Heart right ventricle (tissue), 16 donors: ENCODE measurements around the gene LOXL3. TPM values are rescaled to one million over a fixed set of nuclear protein-coding genes. Genes with fewer than 3 reads are reported as not detected.

ENCODE experiments used
- ATAC-seq, 8 donors: fragments of 200-7000 bp; cut with Tn5 transposase; one replicate each; pipeline ENCODE4 v1.9.1; 2020; ENCODE audit warnings: mild to moderate bottlenecking in 8 of 8, moderate library complexity in 8 of 8, moderate number of reproducible peaks in 1 of 8
- DNase-seq, 2 donors: peaks; one replicate each; pipeline ENCODE4 v3.0.0-alpha.2; 2020
- H3K27ac ChIP-seq, 10 donors: fragments of 200-600 bp; sonication (generic) in 2 of 10; one replicate each; pipeline versions ENCODE4 v1.5.0 to v1.8.0; 2020 to 2022; ENCODE audit warnings: mild to moderate bottlenecking in 3 of 10
- H3K27me3 ChIP-seq, 7 donors: fragments of 200-600 bp; one replicate each; pipeline ENCODE4 v1.8.0; 2021 to 2022; ENCODE audit warnings: mild to moderate bottlenecking in 2 of 7
- H3K36me3 ChIP-seq, 9 donors: fragments of 200-600 bp; sonication (generic) in 1 of 9; one replicate each; pipeline versions ENCODE4 v1.5.0 to v1.8.0; 2020 to 2022; ENCODE audit warnings: mild to moderate bottlenecking in 2 of 9
- H3K4me1 ChIP-seq, 9 donors: fragments of 200-600 bp; sonication (generic) in 1 of 9; one replicate each; pipeline versions ENCODE4 v1.5.0 to v1.8.0; 2020 to 2022; ENCODE audit warnings: mild to moderate bottlenecking in 4 of 9
- H3K4me3 ChIP-seq, 10 donors: fragments of 200-600 bp; sonication (generic) in 2 of 10; one replicate each; pipeline versions ENCODE4 v1.5.0 to v1.8.0; 2020 to 2022; ENCODE audit warnings: mild to moderate bottlenecking in 7 of 10, moderate library complexity in 2 of 10
- H3K9me3 ChIP-seq, 11 donors: fragments of 200-600 bp in 10 of 11; sonication (generic) in 2 of 11; one replicate each; pipeline versions ENCODE4 v1.5.0 to v1.8.0; 2013 to 2022; ENCODE audit warnings: mild to moderate bottlenecking in 2 of 11, control low read depth in 1 of 11, moderate library complexity in 1 of 11
- WGBS, 2 donors: extraction: QIAGEN DNeasy Blood & Tissue Kit; methylation state at CpG; one replicate each; pipeline ENCODE4 v1.1.7; 2013; ENCODE audit warnings: inconsistent platforms in 1 of 2; 5-methylcytosine and 5-hydroxymethylcytosine counted together
- intact Hi-C, 10 donors: fragments of 100-400 bp; cut with DNase I; formaldehyde crosslinking; loops; one replicate each; pipeline versions ENCODE4 v1.11.1 to v1.14.2; 2022
- polyA plus RNA-seq, 2 donors: library from polyadenylated mRNA; stranded (reverse); fragments of 200-250 nt; gene quantifications; one replicate each; pipeline ENCODE4 v1.2.3, GENCODE V29; 2013
- total RNA-seq, 10 donors: library from RNA; stranded (reverse); fragmentation: NEBNext Ultra II Directional in 3 of 10; extraction: Animal tissue kit (Norgen Biotek cat#: 25700) in 3 of 10; gene quantifications; one replicate each; pipeline versions ENCODE4 v1.2.1 to v1.2.4, GENCODE V29; 2021 to 2023
- TF ChIP-seq, protein P1 (sequence below), 9 donors: fragments of 200-600 bp; sonication (generic) in 2 of 9; IDR thresholded peaks; one replicate each; pipeline versions ENCODE4 v1.5.0 to v1.8.0; 2021 to 2022; ENCODE audit warnings: antibody characterized with exemption in 9 of 9, mild to moderate bottlenecking in 5 of 9, moderate library complexity in 1 of 9
- donor health status: Arrhythmogenic right ventricular cardiomyopathy.
- donor health status: ischemic (EF 13 %, LVEDD 7.1; RV severe dilation, severe dysfunction).
- donor health status: healthy with polysubstance abuse.
- donor health status: DM: no; HTN: yes; CAD: no.
- donor health status: DM: no; HTN: no; CAD: no.
- donor health status: ischemic (EF 25% LVEDD 6.9; RV normal size, moderate dysfunction).
- donor health status: ischemic (EF 25% LVEDD 5.7; RV mildly dilated, moderate dysfunction).
- donor health status: healthy.
- donor health status: DM: yes; HTN: yes; CAD: no.
- donor health status: Ischemic cardiomyopathy.
- donor health status: ischemic (EF 35%, LVEDD 5.7; RV mildly dilated, moderate dysfunction).
- donor health status: nonischemic (EF 11% LVEDD 7.7; RV severe dilation, severe dysfunction).
- donor health status: DM: yes; HTN: yes; CAD: no.
- donor health status: PGD.
- donor health status: ischemic (EF 29% LVEDD 5.4; RV normal size, mild dysfunction).
- donor health status: nonischemic (EF 23%, LVEDD 6.1; RV moderate dilation, normal function).

Gene LOXL3
- total and polyA plus RNA-seq, 12 donors: 1.2 to 9.2 (median 2.6) TPM

DNA sequence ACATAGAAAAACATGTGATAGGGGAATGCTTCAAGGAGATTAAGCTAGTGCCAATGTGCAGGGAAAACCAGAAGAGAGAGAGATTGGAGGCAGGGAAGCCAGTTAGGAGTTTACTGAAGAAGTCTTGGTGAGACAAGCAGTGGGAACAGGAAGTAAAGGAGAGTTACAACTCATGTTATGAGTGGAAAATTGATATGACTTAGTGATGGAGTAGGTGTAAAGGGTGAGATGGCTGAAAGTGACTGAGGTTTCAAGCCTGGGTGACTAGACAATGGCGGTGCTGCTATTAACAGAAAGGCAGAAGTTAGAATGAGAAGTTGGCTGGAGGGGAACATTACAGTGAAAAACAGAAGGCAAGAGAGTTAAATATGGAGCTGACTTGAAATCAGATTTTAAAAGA lies 17.3 kb upstream of the LOXL3 start:
- peaks cover 0 to 4% (median 0%) of the 10 kb centered on the region in 7 donors for H3K27me3 ChIP-seq
- no peak for ATAC-seq
- no peaks in the 10 kb centered on the region for H3K9me3 ChIP-seq
- peak overlapping the region in 1 of 10 donors; percentile 3 for H3K27ac ChIP-seq
- intact Hi-C loops: no loop called here
- WGBS, 2 donors: 76 to 82% methylated on average over 1 of the region's 1 CpG
- peaks cover 0 to 55% (median 0%) of the 10 kb centered on the region in 9 donors for H3K4me1 ChIP-seq
- no peak for DNase-seq
- no peak overlapping the region for H3K4me3 ChIP-seq
- H3K36me3 ChIP-seq: no peaks in the 10 kb centered on the region
- TF ChIP-seq, protein P1, sequence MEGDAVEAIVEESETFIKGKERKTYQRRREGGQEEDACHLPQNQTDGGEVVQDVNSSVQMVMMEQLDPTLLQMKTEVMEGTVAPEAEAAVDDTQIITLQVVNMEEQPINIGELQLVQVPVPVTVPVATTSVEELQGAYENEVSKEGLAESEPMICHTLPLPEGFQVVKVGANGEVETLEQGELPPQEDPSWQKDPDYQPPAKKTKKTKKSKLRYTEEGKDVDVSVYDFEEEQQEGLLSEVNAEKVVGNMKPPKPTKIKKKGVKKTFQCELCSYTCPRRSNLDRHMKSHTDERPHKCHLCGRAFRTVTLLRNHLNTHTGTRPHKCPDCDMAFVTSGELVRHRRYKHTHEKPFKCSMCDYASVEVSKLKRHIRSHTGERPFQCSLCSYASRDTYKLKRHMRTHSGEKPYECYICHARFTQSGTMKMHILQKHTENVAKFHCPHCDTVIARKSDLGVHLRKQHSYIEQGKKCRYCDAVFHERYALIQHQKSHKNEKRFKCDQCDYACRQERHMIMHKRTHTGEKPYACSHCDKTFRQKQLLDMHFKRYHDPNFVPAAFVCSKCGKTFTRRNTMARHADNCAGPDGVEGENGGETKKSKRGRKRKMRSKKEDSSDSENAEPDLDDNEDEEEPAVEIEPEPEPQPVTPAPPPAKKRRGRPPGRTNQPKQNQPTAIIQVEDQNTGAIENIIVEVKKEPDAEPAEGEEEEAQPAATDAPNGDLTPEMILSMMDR (IDR thresholded peaks at IDR 0.05): no peak

DNA sequence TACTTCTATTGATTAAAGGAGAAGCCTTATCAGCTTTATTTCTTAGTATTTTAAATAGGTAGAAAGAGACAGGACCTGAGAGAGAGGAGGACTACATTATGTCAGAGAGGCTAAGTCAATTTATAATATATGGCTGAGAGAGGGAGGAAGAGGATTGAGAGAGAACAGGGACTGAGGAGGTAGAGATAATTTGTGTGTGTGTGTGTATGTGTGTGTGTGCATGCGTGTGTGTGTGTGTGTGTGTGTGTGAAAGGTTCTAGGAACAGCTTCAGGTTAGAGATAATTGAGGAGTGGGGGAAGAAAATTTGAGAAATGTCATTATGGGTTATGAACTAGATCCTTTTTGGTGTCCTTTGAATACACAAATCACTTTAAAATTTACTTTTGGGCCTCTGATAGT lies 15.9 kb upstream of the LOXL3 start:
- TF ChIP-seq, protein P1 (IDR thresholded peaks at IDR 0.05): no peak
- Histone ChIP-seq H3K4me1 (peaks cover 0 to 48% (median 0%) of the 10 kb centered on the region in 9 donors), H3K4me3 (no peak overlapping the region), H3K27ac (no peak overlapping the region), H3K27me3 (peaks cover 0 to 8% (median 0%) of the 10 kb centered on the region in 7 donors), H3K36me3 (no peaks in the 10 kb centered on the region), H3K9me3 (no peaks in the 10 kb centered on the region)
- ATAC-seq (no peak), DNase-seq (no peak)
- 77 to 95% methylated on average over 1 of the region's 1 CpG for WGBS, 2 donors
- intact Hi-C loops: no loop called here

DNA sequence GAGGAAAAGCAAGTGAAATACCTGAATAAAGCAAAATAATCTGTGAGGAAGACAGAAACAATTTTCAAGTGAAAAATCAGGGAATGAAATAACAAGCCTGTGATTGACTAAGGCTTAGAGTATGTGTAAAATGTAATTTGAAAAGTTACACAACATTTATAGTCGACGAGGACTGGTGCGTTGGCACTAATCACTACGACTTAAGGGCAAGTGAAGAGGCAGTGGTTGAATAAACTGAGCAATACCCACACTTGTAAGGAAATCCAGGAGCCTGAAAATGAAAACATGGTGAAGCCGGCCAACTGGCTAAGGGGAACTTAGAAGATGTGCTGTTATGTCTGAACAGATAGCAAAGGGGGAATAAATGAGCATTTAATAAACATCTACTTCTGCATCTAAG lies 14.1 kb upstream of the LOXL3 start:
- H3K4me1 ChIP-seq: peaks cover 0 to 33% (median 0%) of the 10 kb centered on the region in 9 donors
- H3K36me3 ChIP-seq: no peaks in the 10 kb centered on the region
- no peaks in the 10 kb centered on the region for H3K9me3 ChIP-seq
- WGBS, 2 donors: 85 to 92% methylated on average over 5 of the region's 5 CpGs
- no peak overlapping the region for H3K4me3 ChIP-seq
- intact Hi-C loops: no loop called here
- TF ChIP-seq, protein P1 (IDR thresholded peaks at IDR 0.05): no peak
- no peak for ATAC-seq
- no peak for DNase-seq
- no peak overlapping the region for H3K27ac ChIP-seq
- peaks cover 0 to 24% (median 4%) of the 10 kb centered on the region in 7 donors for H3K27me3 ChIP-seq

DNA sequence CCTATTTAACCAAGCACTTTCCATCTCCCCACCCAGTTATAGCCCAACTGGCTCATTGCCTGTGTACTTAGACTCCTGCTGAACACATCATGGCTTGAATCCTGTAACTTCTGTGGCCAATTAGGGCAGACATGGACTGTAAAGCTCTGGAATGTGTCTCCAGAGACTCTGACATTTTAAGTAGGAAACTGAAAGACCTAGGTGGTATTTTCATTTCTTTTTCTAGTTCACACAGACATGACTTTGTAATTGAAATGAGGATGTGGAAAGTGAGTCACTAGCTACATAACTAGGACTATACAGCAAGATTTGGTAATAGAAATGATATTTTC lies 13.0 kb upstream of the LOXL3 start:
- no peaks in the 10 kb centered on the region for H3K36me3 ChIP-seq
- no peak overlapping the region for H3K4me3 ChIP-seq
- H3K9me3 ChIP-seq: no peaks in the 10 kb centered on the region
- intact Hi-C loops: no loop called here
- H3K27ac ChIP-seq: peak overlapping the region in 1 of 10 donors; percentile 0
- peaks cover 0 to 33% (median 0%) of the 10 kb centered on the region in 9 donors for H3K4me1 ChIP-seq
- TF ChIP-seq, protein P1 (IDR thresholded peaks at IDR 0.05): no peak
- H3K27me3 ChIP-seq: peaks cover 0 to 25% (median 7%) of the 10 kb centered on the region in 7 donors
- ATAC-seq (peak in 4 of 8 donors; percentile 11 to 52 (median 36)), DNase-seq (no peak)
